PC-3 (cell line): ENCODE data around the gene RCSD1. TPM values are rescaled to one million over a fixed set of nuclear protein-coding genes. Genes with fewer than 3 reads are reported as not detected.

Experiments used
- ATAC-seq: fragments of 200-7000 bp; cut with Tn5 transposase; 2 replicates; pipeline ENCODE4 v1.9.1; 2020; ENCODE audit warnings: mild to moderate bottlenecking, moderate library complexity
- BruUV-seq: library from RNA; stranded (reverse); fragments of 400-500 nt; replicated peaks from 2 replicates; lab custom pipeline; 2021; lab: Mats Ljungman, UMichigan
- CTCF ChIA-PET: fragments of 300-600 bp; sonication (Branson Sonifier 250); formaldehyde crosslinking; loops from one replicate; lab custom pipeline; 2022; ENCODE audit warnings: antibody characterized with exemption; lab: Charles Lee
- POLR2A ChIA-PET: fragments of 300-600 bp; sonication (Branson Sonifier 250); formaldehyde crosslinking; loops from one replicate; lab custom pipeline; 2022; ENCODE audit warnings: antibody characterized with exemption; ENCODE audit not compliant: unreplicated experiment; lab: Charles Lee
- DNase-seq: peaks from one replicate; pipeline ENCODE4 v3.0.0-alpha.2; 2015
- H2AFZ ChIP-seq: fragments of 300-600 bp; sonication (generic); 2 replicates; pipeline ENCODE4 v1.6.0; 2016; ENCODE audit warnings: antibody characterized with exemption, low read length
- H3F3A ChIP-seq: fragments of 300-600 bp; sonication (generic); one replicate; pipeline ENCODE4 v1.6.0; 2017; ENCODE audit warnings: antibody characterized with exemption, low read length, control low read depth, mild to moderate bottlenecking; ENCODE audit not compliant: unreplicated experiment
- H3K27ac ChIP-seq: fragments of 300-600 bp; sonication (generic); 2 replicates; pipeline ENCODE4 v1.5.1; 2016; ENCODE audit warnings: mild to moderate bottlenecking, low read length
- H3K27me3 ChIP-seq: fragments of 300-600 bp; sonication (generic); 2 replicates; pipeline ENCODE4 v1.6.1; 2016; ENCODE audit warnings: low read length, mixed read lengths
- H3K36me3 ChIP-seq: fragments of 300-600 bp; sonication (generic); 2 replicates; pipeline ENCODE4 v1.6.1; 2016; ENCODE audit warnings: low read depth, mixed run types, low read length, mixed read lengths
- H3K4me1 ChIP-seq: fragments of 300-600 bp; sonication (generic); 2 replicates; pipeline ENCODE4 v1.5.1; 2016; ENCODE audit warnings: low read length; ENCODE audit not compliant: insufficient read depth
- H3K4me2 ChIP-seq: fragments of 300-600 bp; sonication (generic); 2 replicates; pipeline ENCODE4 v1.6.0; 2016; ENCODE audit warnings: low read length
- H3K4me3 ChIP-seq: fragments of 300-600 bp; sonication (generic); 2 replicates; pipeline ENCODE4 v1.5.1; 2016; ENCODE audit warnings: mild to moderate bottlenecking, low read length, mixed read lengths
- H3K79me2 ChIP-seq: fragments of 300-600 bp; sonication (generic); 2 replicates; pipeline ENCODE4 v1.6.1; 2017; ENCODE audit warnings: low read length, mixed read lengths
- H3K9ac ChIP-seq: fragments of 300-600 bp; sonication (generic); 2 replicates; pipeline ENCODE4 v1.6.0; 2016; ENCODE audit warnings: mild to moderate bottlenecking, low read length
- H3K9me2 ChIP-seq: fragments of 300-600 bp; sonication (generic); replicated peaks from 2 replicates; pipeline ENCODE4 v1.6.1; 2016; ENCODE audit warnings: mixed run types, low read length, mixed read lengths
- H3K9me3 ChIP-seq: fragments of 300-600 bp; sonication (generic); 2 replicates; pipeline ENCODE4 v1.6.1; 2016; ENCODE audit warnings: low read length, mixed read lengths
- H4K20me1 ChIP-seq: fragments of 300-600 bp; sonication (generic); 2 replicates; pipeline ENCODE4 v1.6.1; 2016; ENCODE audit warnings: low read length, mixed read lengths
- EZH2 ChIP-seq: fragments of 300-600 bp; sonication (generic); IDR thresholded peaks from one replicate; pipeline ENCODE4 v1.6.1; 2017; ENCODE audit warnings: antibody characterized with exemption, mild to moderate bottlenecking, low read length; ENCODE audit not compliant: unreplicated experiment
- EZH2phosphoT487 ChIP-seq: fragments of 300-600 bp; sonication (generic); IDR thresholded peaks from 2 replicates; pipeline ENCODE4 v1.6.1; 2018; ENCODE audit warnings: mild to moderate bottlenecking, antibody characterized with exemption, low read length, borderline replicate concordance
- intact Hi-C: fragments of 100-400 bp; cut with micrococcal nuclease; formaldehyde crosslinking; loops from 2 replicates; pipeline ENCODE4 v1.9.0; 2023
- total RNA-seq: library from RNA; depleted of rRNA; stranded (reverse); fragments of >200 nt; gene quantifications from 2 replicates; pipeline ENCODE4 v1.2.3, GENCODE V29; 2014
- TF ChIP-seq, protein P1 (sequence below): fragments of 300-600 bp; sonication (generic); conservative IDR thresholded peaks from 2 replicates; pipeline ENCODE4 v1.5.1; 2017; ENCODE audit warnings: antibody characterized with exemption, low read depth, mild to moderate bottlenecking, low read length

Gene RCSD1
- total RNA-seq, 1 experiment from 2014 or later, result not detected

DNA sequence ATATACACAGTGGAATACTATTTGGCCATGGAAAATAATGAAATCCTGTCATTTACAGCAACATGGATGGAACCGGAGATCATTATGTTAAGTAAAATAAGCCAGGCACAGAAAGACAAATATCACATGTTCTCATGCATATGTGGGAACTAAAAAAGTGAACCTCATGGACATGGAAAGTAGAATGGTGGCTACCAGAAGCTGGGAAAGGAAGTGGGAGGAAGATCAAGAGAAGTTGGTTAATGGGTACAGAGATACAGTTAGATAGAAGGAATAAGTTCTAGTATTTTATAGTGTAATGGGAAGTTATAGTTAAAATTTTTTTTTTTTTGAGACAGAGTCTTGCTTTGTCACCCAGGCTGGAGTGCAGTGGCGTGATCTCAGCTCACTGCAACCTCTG is 41.7 kb upstream of the RCSD1 start:
- H3K27me3 ChIP-seq, result peaks cover 43% of the 10 kb centered on the region
- CTCF ChIA-PET, result no interaction called here
- intact Hi-C loops, result no loop called here

DNA sequence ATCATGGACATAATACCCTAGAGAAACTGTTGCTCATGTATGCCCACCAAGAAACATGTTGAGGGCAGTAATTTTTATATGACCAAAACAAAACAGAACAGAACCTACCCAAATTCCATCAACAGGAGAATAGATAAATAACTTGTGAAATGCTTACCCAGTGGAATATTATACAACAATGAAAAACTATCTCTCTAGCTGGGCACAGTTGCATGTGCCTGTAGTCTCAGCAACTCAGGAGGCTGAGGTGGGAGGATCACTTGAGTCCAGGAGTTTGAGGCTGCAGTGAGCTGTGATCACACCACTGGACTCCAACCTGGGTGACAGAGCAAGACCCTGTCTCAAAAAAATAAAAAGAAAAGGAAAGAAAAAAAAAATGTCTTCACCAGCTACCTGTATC is 37.6 kb upstream of the RCSD1 start:
- H3K4me3 ChIP-seq, result no peak overlapping the region
- no TSS peak for BruUV-seq
- no peak overlapping the region for H2AFZ ChIP-seq
- H3K4me1 ChIP-seq, result no peaks in the 10 kb centered on the region
- H3K79me2 ChIP-seq, result no peaks in the 10 kb centered on the region
- no peaks in the 10 kb centered on the region for H4K20me1 ChIP-seq
- no peaks in the 10 kb centered on the region for H3K9me2 ChIP-seq
- intact Hi-C loops, result no loop called here
- H3K9me3 ChIP-seq, result no peaks in the 10 kb centered on the region
- no peak overlapping the region for H3K27ac ChIP-seq
- no peak overlapping the region for H3K9ac ChIP-seq
- DNase-seq, result no peak
- CTCF ChIA-PET, result no interaction called here
- H3K36me3 ChIP-seq, result no peaks in the 10 kb centered on the region
- TF ChIP-seq, protein P1, sequence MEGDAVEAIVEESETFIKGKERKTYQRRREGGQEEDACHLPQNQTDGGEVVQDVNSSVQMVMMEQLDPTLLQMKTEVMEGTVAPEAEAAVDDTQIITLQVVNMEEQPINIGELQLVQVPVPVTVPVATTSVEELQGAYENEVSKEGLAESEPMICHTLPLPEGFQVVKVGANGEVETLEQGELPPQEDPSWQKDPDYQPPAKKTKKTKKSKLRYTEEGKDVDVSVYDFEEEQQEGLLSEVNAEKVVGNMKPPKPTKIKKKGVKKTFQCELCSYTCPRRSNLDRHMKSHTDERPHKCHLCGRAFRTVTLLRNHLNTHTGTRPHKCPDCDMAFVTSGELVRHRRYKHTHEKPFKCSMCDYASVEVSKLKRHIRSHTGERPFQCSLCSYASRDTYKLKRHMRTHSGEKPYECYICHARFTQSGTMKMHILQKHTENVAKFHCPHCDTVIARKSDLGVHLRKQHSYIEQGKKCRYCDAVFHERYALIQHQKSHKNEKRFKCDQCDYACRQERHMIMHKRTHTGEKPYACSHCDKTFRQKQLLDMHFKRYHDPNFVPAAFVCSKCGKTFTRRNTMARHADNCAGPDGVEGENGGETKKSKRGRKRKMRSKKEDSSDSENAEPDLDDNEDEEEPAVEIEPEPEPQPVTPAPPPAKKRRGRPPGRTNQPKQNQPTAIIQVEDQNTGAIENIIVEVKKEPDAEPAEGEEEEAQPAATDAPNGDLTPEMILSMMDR, result no peak
- TF ChIP-seq EZH2 (no peak), EZH2phosphoT487 (no peak)
- H3F3A ChIP-seq, result no peaks in the 10 kb centered on the region
- H3K27me3 ChIP-seq, result peaks cover 31% of the 10 kb centered on the region
- ATAC-seq, result no peak
- POLR2A ChIA-PET, result no interaction called here
- H3K4me2 ChIP-seq, result no peak overlapping the region

More for the DNA sequence above, 41.7 kb upstream of the RCSD1 start:
- no TSS peak for BruUV-seq
- Histone ChIP-seq H4K20me1 (no peaks in the 10 kb centered on the region), H3K79me2 (no peaks in the 10 kb centered on the region), H3K27ac (no peak overlapping the region), H2AFZ (no peak overlapping the region), H3K9me3 (no peaks in the 10 kb centered on the region), H3K9ac (no peak overlapping the region), H3K4me1 (no peaks in the 10 kb centered on the region), H3K4me2 (no peak overlapping the region), H3F3A (no peaks in the 10 kb centered on the region), H3K9me2 (no peaks in the 10 kb centered on the region), H3K36me3 (no peaks in the 10 kb centered on the region), H3K4me3 (no peak overlapping the region)
- ATAC-seq, result no peak
- POLR2A ChIA-PET, result interaction anchor here (0.6 kb wide), 1 partner anchor 323 kb away, joined by 3 read pairs; no protein-coding TSS in a partner anchor
- no peak for DNase-seq
- TF ChIP-seq, protein P1, result no peak

DNA sequence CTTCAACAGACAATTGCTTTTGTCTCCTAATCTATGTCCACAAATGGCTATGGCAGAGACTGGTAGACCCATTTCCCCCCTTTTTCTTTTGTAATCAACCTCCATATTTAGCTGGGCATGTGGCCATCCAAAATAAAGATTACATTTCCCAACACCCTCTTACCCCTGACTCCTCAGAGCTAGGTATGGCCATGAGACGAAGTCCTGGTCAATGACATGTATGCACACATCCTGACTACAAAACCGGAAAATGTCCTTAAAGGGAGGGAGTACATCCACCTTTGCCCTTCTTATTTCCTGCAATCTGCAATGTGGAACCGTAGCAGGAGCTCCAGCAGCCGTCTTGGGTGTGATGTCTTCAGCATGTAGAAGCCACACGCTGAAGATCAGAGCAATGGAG is 36.2 kb upstream of the RCSD1 start:
- H4K20me1 ChIP-seq, result no peaks in the 10 kb centered on the region
- ATAC-seq (no peak), DNase-seq (no peak)
- no peak overlapping the region for H3K4me2 ChIP-seq
- no peak for TF ChIP-seq EZH2
- TF ChIP-seq, protein P1, result no peak
- no peak for TF ChIP-seq EZH2phosphoT487
- H2AFZ ChIP-seq, result no peak overlapping the region
- H3K27me3 ChIP-seq, result peaks cover 30% of the 10 kb centered on the region
- H3K9me3 ChIP-seq, result no peaks in the 10 kb centered on the region
- H3F3A ChIP-seq, result no peaks in the 10 kb centered on the region
- H3K27ac ChIP-seq, result no peak overlapping the region
- H3K79me2 ChIP-seq, result no peaks in the 10 kb centered on the region
- ChIA-PET POLR2A (no interaction called here), CTCF (no interaction called here)
- H3K4me3 ChIP-seq, result no peak overlapping the region
- no peaks in the 10 kb centered on the region for H3K9me2 ChIP-seq
- intact Hi-C loops, result no loop called here
- no peaks in the 10 kb centered on the region for H3K4me1 ChIP-seq
- H3K36me3 ChIP-seq, result no peaks in the 10 kb centered on the region
- no peak overlapping the region for H3K9ac ChIP-seq
- BruUV-seq, result no TSS peak
